AG09319 (cell line): ENCODE measurements around the gene OR51D1.

ENCODE experiments used
- DNase-seq: peaks from one replicate; pipeline ENCODE4 v3.0.0-alpha.2; 2010; ENCODE audit warnings: low read depth; ENCODE audit errors: extremely low read depth
- CTCF ChIP-seq: IDR thresholded peaks from 2 replicates; pipeline ENCODE4 v1.5.1; 2011; ENCODE audit warnings: low read depth, mild to moderate bottlenecking, inconsistent platforms, low read length, moderate library complexity

Gene OR51D1

DNA sequence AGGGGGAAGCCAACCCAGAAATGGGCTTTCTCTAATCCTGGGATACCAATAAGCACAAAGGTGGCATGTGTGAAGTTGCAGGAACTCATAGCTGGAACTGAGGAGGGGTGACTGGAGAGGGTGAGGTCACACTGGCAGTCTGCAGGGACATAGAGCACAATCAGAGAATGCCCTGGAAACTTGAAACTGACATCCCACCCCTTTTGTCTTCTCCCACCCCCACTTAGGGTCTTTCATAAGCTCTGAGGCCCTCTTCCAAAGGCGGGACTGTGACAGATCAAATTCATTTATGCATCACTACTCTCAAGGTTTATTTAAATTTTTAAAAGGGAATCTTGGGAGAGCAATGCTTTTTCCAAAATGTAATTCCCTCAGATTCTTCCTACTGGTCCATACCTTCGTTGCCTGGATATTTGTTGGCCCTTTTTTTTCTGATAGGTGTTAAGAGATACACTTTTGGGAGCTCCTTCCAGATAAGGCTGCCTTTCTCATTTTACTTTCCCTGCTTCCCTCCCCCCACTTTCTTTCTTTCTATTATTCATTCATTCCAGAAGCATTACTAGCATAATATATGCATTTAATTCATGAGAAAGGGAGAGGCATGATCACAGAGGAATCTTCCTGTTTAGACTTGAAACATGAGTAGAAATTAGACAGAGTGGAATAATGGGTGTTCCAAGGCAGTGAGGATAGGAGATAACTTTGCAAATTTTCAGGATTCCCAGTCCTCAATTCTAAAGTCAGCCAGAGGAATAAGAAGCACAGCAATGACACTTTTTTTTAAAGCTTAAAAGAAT is 45.5 kb downstream of the OR51D1 start:
- TF ChIP-seq CTCF: no peak

GRCh38 chr11:4684631-4685285 is 47.5 kb downstream of the OR51D1 start:
- DNase-seq: no peak

More for the DNA sequence above, 45.5 kb downstream of the OR51D1 start:
- no peak for DNase-seq

More at GRCh38 chr11:4684631-4685285, 47.5 kb downstream of the OR51D1 start:
- TF ChIP-seq CTCF: no peak
